H1 (cell line): Measurements from ENCODE around the gene PTGER3.

Source experiments
- JUN ChIP-seq: IDR thresholded peaks from 2 replicates; pipeline ENCODE4 v1.6.1; 2011; ENCODE audit warnings: low read depth, mild to moderate bottlenecking, improper control_type of control experiment, low read length
- JUND ChIP-seq: IDR thresholded peaks from 2 replicates; pipeline ENCODE4 v1.6.1; 2011; ENCODE audit warnings: mild to moderate bottlenecking, improper control_type of control experiment, low read length
- POLR2A ChIP-seq, 2 experiments: IDR thresholded peaks; 1 replicate in 1 of 2; 2 replicates in 1 of 2; pipeline ENCODE4 v1.6.1; 2011; ENCODE audit warnings: low read depth in 2 of 2, low read length in 2 of 2, mild to moderate bottlenecking in 2 of 2; ENCODE audit errors: control extremely low read depth in 1 of 2
- RAD21 ChIP-seq, 2 experiments: IDR thresholded peaks in 1 of 2; conservative IDR thresholded peaks in 1 of 2; 2 replicates each; pipeline ENCODE4 v1.6.1; 2011; ENCODE audit warnings: low read depth in 2 of 2, low read length in 2 of 2, improper control_type of control experiment in 1 of 2, inconsistent platforms in 1 of 2, mild to moderate bottlenecking in 1 of 2, moderate library complexity in 1 of 2
- TF ChIP-seq, protein P1 (sequence below), 3 experiments: IDR thresholded peaks; 1 replicate in 2 of 3; 2 replicates in 1 of 3; pipeline versions ENCODE4 v1.5.1 to v1.6.1; 2011; ENCODE audit warnings: low read length in 3 of 3, mild to moderate bottlenecking in 3 of 3, inconsistent platforms in 2 of 3, low read depth in 1 of 3, moderate library complexity in 1 of 3; ENCODE audit not compliant: insufficient read depth in 1 of 3; ENCODE audit errors: control extremely low read depth in 1 of 3

DNA sequence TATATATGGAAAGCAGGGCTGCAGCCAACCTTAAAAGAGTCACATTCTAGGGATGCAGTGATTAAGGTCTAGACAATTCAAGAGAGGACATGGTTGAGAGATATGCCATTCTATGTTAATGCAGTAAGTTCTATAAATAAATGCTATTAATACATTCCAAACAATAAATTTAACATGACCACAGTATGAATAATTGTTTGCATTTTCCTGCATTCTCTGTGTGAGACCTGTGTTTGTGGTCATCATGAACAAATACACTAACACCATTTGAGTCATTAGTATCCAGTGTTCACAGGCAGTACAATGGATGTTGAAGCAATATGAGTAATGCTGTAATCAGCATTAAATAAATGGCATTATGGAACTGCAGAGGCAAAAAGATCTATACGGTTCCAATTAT, 38.7 kb upstream of the PTGER3 start:
- no peak for TF ChIP-seq JUN
- no peak for TF ChIP-seq JUND
- no peak for TF ChIP-seq RAD21 (IDR thresholded peaks at IDR 0.05 in 1 of 2, conservative IDR thresholded peaks at IDR 0.05 in 1 of 2; ENCODE audit: low read depth in 2 of 2, low read length in 2 of 2)
- TF ChIP-seq, protein P1, sequence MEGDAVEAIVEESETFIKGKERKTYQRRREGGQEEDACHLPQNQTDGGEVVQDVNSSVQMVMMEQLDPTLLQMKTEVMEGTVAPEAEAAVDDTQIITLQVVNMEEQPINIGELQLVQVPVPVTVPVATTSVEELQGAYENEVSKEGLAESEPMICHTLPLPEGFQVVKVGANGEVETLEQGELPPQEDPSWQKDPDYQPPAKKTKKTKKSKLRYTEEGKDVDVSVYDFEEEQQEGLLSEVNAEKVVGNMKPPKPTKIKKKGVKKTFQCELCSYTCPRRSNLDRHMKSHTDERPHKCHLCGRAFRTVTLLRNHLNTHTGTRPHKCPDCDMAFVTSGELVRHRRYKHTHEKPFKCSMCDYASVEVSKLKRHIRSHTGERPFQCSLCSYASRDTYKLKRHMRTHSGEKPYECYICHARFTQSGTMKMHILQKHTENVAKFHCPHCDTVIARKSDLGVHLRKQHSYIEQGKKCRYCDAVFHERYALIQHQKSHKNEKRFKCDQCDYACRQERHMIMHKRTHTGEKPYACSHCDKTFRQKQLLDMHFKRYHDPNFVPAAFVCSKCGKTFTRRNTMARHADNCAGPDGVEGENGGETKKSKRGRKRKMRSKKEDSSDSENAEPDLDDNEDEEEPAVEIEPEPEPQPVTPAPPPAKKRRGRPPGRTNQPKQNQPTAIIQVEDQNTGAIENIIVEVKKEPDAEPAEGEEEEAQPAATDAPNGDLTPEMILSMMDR (IDR thresholded peaks at IDR 0.05; ENCODE audit: control extremely low read depth in 1 of 3, insufficient read depth in 1 of 3, low read depth in 1 of 3, low read length in 3 of 3): no peak
- TF ChIP-seq POLR2A (IDR thresholded peaks at IDR 0.05; ENCODE audit: control extremely low read depth in 1 of 2, low read depth in 2 of 2, low read length in 2 of 2): no peak
